Hepatocyte (in vitro differentiated cells): ENCODE results near the gene P2RX1. TPM values are rescaled to one million over a fixed set of nuclear protein-coding genes. Genes with fewer than 3 reads are reported as not detected.

ENCODE experiments used
- DNase-seq: peaks from one replicate; pipeline ENCODE4 v3.0.0-alpha.2; 2016; ENCODE audit warnings: low spot score
- H2AFZ ChIP-seq: fragments of 200-600 bp; sonication (generic); 2 replicates; pipeline ENCODE4 v1.6.0; 2016; ENCODE audit warnings: antibody characterized with exemption, mild to moderate bottlenecking
- H3K27ac ChIP-seq: fragments of 200-600 bp; sonication (generic); 2 replicates; pipeline ENCODE4 v1.5.1; 2016; ENCODE audit warnings: mild to moderate bottlenecking
- H3K27me3 ChIP-seq: fragments of 200-600 bp; sonication (generic); 2 replicates; pipeline ENCODE4 v1.6.1; 2016
- H3K36me3 ChIP-seq: fragments of 200-600 bp; sonication (generic); replicated peaks from 2 replicates; pipeline ENCODE4 v1.5.1; 2016; ENCODE audit warnings: low read depth; ENCODE audit not compliant: insufficient read depth
- H3K4me1 ChIP-seq: fragments of 200-600 bp; sonication (generic); 2 replicates; pipeline ENCODE4 v1.5.1; 2016; ENCODE audit warnings: mild to moderate bottlenecking, moderate library complexity; ENCODE audit not compliant: insufficient read depth
- H3K4me2 ChIP-seq: fragments of 200-600 bp; sonication (generic); 2 replicates; pipeline ENCODE4 v1.6.0; 2016
- H3K4me3 ChIP-seq: fragments of 200-600 bp; sonication (generic); 2 replicates; pipeline ENCODE4 v1.5.1; 2016; ENCODE audit warnings: mild to moderate bottlenecking
- H3K79me2 ChIP-seq: fragments of 200-600 bp; sonication (generic); 2 replicates; pipeline ENCODE4 v1.6.0; 2017; ENCODE audit warnings: mild to moderate bottlenecking
- H3K9me2 ChIP-seq: fragments of 200-600 bp; sonication (generic); replicated peaks from 2 replicates; pipeline ENCODE4 v1.6.0; 2017; ENCODE audit warnings: mild to moderate bottlenecking; ENCODE audit not compliant: insufficient read depth
- H3K9me3 ChIP-seq: fragments of 200-600 bp; sonication (generic); 2 replicates; pipeline ENCODE4 v1.5.1; 2016; ENCODE audit warnings: low read depth, mild to moderate bottlenecking
- H4K20me1 ChIP-seq: fragments of 200-600 bp; sonication (generic); 2 replicates; pipeline ENCODE4 v1.6.0; 2016; ENCODE audit warnings: mild to moderate bottlenecking; ENCODE audit not compliant: insufficient read depth, poor library complexity, severe bottlenecking
- EZH2 ChIP-seq: fragments of 200-600 bp; sonication (generic); IDR thresholded peaks from 2 replicates; pipeline ENCODE4 v1.6.1; 2016; ENCODE audit warnings: antibody characterized with exemption, mild to moderate bottlenecking, borderline replicate concordance
- EZH2phosphoT487 ChIP-seq: fragments of 200-600 bp; sonication (generic); IDR thresholded peaks from one replicate; pipeline ENCODE4 v1.6.1; 2018; ENCODE audit warnings: antibody characterized with exemption, mild to moderate bottlenecking, low read depth, moderate library complexity; ENCODE audit not compliant: unreplicated experiment, severe bottlenecking
- WGBS: methylation state at CpG from one replicate; pipeline ENCODE4 v1.1.6; 2016; ENCODE audit warnings: low lambda C conversion rate; ENCODE audit errors: missing lambda C conversion rate; 5-methylcytosine and 5-hydroxymethylcytosine counted together
- polyA plus RNA-seq: library from polyadenylated mRNA; unstranded; fragments of >200 nt; fragmentation: Nextera tagmentation; extraction: Ambion mirVana; gene quantifications from 2 replicates; pipeline ENCODE4 v1.2.1, GENCODE V29; 2016
- total RNA-seq: library from RNA; depleted of rRNA; stranded (reverse); fragments of >200 nt; gene quantifications from 2 replicates; pipeline ENCODE4 v1.2.3, GENCODE V29; 2014
- TF ChIP-seq, protein P1 (sequence below): fragments of 200-600 bp; sonication (generic); IDR thresholded peaks from 2 replicates; pipeline ENCODE4 v1.5.1; 2016; ENCODE audit warnings: antibody characterized with exemption, mild to moderate bottlenecking; ENCODE audit not compliant: poor library complexity

P2RX1 gene
- total and polyA plus RNA-seq, 2 experiments from 2014 or later = 0.50 to 1.8 TPM

DNA sequence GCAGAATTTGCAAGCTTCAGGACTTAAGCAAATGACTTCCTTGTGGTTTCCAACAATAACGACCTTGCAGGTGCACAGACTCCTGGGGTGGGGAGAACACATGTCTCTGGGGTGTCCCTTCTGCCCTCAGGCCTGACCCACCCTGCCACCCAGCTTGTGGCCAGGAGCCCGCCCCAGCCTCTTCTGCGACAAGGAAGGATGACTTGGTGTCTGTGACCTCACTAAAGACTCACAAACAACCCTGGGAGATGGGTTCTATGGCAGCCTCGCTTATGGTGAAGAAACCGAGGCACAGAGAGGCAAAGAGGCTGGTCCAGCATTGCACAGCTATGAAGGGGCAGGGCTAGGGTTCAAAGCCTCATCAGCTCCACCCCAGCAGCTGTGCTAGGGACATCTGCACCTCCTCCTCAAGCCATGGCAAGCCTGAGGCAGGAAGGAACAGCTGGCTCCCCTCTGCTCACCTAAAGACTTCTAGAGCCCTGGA, 45.3 kb upstream of the P2RX1 start:
- DNase-seq = no peak
- WGBS = 76% methylated on average over 5 of the region's 5 CpGs
- H3K9me2 ChIP-seq = no peaks in the 10 kb centered on the region
- no peaks in the 10 kb centered on the region for H3K79me2 ChIP-seq
- H3K4me2 ChIP-seq = no peak overlapping the region
- peaks cover 18% of the 10 kb centered on the region for H3K4me1 ChIP-seq
- H4K20me1 ChIP-seq = no peaks in the 10 kb centered on the region
- TF ChIP-seq, protein P1, sequence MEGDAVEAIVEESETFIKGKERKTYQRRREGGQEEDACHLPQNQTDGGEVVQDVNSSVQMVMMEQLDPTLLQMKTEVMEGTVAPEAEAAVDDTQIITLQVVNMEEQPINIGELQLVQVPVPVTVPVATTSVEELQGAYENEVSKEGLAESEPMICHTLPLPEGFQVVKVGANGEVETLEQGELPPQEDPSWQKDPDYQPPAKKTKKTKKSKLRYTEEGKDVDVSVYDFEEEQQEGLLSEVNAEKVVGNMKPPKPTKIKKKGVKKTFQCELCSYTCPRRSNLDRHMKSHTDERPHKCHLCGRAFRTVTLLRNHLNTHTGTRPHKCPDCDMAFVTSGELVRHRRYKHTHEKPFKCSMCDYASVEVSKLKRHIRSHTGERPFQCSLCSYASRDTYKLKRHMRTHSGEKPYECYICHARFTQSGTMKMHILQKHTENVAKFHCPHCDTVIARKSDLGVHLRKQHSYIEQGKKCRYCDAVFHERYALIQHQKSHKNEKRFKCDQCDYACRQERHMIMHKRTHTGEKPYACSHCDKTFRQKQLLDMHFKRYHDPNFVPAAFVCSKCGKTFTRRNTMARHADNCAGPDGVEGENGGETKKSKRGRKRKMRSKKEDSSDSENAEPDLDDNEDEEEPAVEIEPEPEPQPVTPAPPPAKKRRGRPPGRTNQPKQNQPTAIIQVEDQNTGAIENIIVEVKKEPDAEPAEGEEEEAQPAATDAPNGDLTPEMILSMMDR = no peak
- TF ChIP-seq EZH2phosphoT487 = no peak
- no peaks in the 10 kb centered on the region for H3K9me3 ChIP-seq
- H3K4me3 ChIP-seq = no peak overlapping the region
- H3K27me3 ChIP-seq = peaks cover 30% of the 10 kb centered on the region
- no peak overlapping the region for H2AFZ ChIP-seq
- no peaks in the 10 kb centered on the region for H3K36me3 ChIP-seq
- H3K27ac ChIP-seq = no peak overlapping the region

DNA sequence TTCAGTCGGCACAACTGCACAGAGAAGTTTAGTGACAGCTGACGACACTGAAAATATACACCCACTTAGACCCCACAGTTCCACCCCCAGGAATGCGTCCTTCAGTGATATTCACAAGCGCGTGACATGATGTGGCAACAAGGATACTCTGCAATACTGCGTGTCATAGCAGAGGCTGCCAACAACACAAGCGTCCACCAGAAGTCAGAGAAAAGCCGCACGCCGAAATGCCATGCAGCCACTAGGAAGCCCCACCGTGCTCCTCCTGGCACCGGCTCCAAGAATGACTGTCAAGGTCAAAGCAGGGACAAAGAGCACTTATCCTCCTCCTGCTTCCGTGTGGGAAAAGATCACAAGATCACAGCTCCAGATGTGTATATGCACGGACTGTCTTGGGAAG, 44.5 kb upstream of the P2RX1 start:
- Histone ChIP-seq H4K20me1 (no peaks in the 10 kb centered on the region), H3K9me2 (no peaks in the 10 kb centered on the region), H3K36me3 (no peaks in the 10 kb centered on the region), H3K4me3 (no peak overlapping the region), H3K9me3 (no peaks in the 10 kb centered on the region), H3K27me3 (peaks cover 30% of the 10 kb centered on the region), H3K4me1 (peaks cover 18% of the 10 kb centered on the region), H3K4me2 (no peak overlapping the region), H3K79me2 (no peaks in the 10 kb centered on the region), H2AFZ (no peak overlapping the region), H3K27ac (no peak overlapping the region)
- TF ChIP-seq EZH2phosphoT487 (no peak), EZH2 (no peak)
- TF ChIP-seq, protein P1 = no peak
- 84% methylated on average over 14 of the region's 14 CpGs for WGBS
- DNase-seq = no peak

DNA sequence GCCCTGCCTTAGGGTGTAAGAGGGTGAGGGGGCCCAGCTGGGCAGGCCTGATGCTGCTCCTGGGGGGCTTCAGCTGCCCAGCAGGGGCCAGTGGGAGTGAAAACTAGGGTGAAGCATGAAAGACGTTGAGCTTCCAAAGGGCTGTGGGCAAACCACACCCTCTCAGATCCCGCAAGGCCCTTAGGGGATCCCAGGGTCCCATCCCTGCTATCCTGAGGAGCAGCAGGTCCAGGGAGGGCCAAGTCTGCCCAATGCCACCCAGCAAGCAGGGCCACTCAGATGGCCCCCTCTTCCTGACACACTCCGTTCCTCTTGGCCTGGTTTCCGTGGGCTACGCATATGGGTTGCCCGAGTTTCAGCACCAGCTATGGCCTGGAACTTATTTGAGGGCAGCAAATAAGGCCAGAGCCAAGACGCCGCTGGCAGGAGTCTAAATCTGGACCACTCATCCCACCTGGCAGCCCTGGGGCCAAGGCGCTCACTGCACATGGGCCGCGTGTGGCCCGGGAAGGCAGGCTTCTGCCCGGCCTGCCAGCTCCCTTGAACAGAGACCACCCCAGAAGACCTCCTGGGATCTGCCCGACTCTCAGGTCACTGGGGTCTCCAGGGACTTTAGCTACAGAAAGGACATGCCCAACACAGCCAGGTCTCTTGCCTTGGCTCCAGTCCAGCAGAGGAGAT, 43.8 kb upstream of the P2RX1 start:
- no peak overlapping the region for H2AFZ ChIP-seq
- no peaks in the 10 kb centered on the region for H3K9me3 ChIP-seq
- H3K27ac ChIP-seq = peak overlapping the region; percentile 83
- DNase-seq = no peak
- H4K20me1 ChIP-seq = no peaks in the 10 kb centered on the region
- H3K4me3 ChIP-seq = no peak overlapping the region
- H3K9me2 ChIP-seq = no peaks in the 10 kb centered on the region
- peaks cover 13% of the 10 kb centered on the region for H3K4me1 ChIP-seq
- H3K27me3 ChIP-seq = peaks cover 27% of the 10 kb centered on the region
- no peaks in the 10 kb centered on the region for H3K79me2 ChIP-seq
- TF ChIP-seq EZH2phosphoT487 (no peak), EZH2 (no peak)
- TF ChIP-seq, protein P1 = no peak
- 93% methylated on average over 14 of the region's 14 CpGs for WGBS
- no peaks in the 10 kb centered on the region for H3K36me3 ChIP-seq
- H3K4me2 ChIP-seq = peak overlapping the region; percentile 53
